K562 (cell line): ENCODE measurements around the gene TCAP. TPM values are rescaled to one million over a fixed set of nuclear protein-coding genes. Genes with fewer than 3 reads are reported as not detected.

Source experiments
- BCOR ChIP-seq: fragments of 450-650 bp; IDR thresholded peaks from 2 replicates; pipeline ENCODE4 v1.6.1; 2016
- CBX5 ChIP-seq: IDR thresholded peaks from 2 replicates; pipeline ENCODE4 v1.6.1; 2014; ENCODE audit warnings: low read depth, borderline replicate concordance
- DPF2 ChIP-seq: fragments of 450-650 bp; IDR thresholded peaks from 2 replicates; pipeline ENCODE4 v1.6.1; 2016
- FOXK1 ChIP-seq: sonication (generic); formaldehyde crosslinking; IDR thresholded peaks from 2 replicates; pipeline ENCODE4 v1.8.0; 2022; ENCODE audit warnings: missing genetic modification reagents, mild to moderate bottlenecking, borderline replicate concordance
- HDAC3 ChIP-seq: fragments of 450-650 bp; IDR thresholded peaks from 2 replicates; pipeline ENCODE4 v1.6.1; 2018; ENCODE audit warnings: borderline replicate concordance, mild to moderate bottlenecking, moderate library complexity; ENCODE audit not compliant: partially characterized antibody
- HOXB6 ChIP-seq: fragments of 250-450 bp; sonication (Bioruptor Pico); IDR thresholded peaks from 2 replicates; pipeline ENCODE4 v1.5.1; 2022; ENCODE audit warnings: mild to moderate bottlenecking, borderline replicate concordance
- MIER1 ChIP-seq: fragments of 450-650 bp; IDR thresholded peaks from 2 replicates; pipeline ENCODE4 v1.6.1; 2016; ENCODE audit warnings: antibody characterized with exemption, mild to moderate bottlenecking, low read depth
- NR2F6 ChIP-seq: fragments of 450-650 bp; formaldehyde crosslinking; IDR thresholded peaks from 2 replicates; pipeline ENCODE4 v1.4.0; 2020; ENCODE audit warnings: mild to moderate bottlenecking
- ZFP1 ChIP-seq: fragments of 450-650 bp; formaldehyde crosslinking; IDR thresholded peaks from 2 replicates; pipeline ENCODE4 v1.4.0; 2020; ENCODE audit warnings: mild to moderate bottlenecking, mixed read lengths
- ZNF133 ChIP-seq: fragments of 250-450 bp; sonication (Bioruptor Pico); IDR thresholded peaks from 2 replicates; pipeline ENCODE4 v1.4.0; 2020; ENCODE audit warnings: mild to moderate bottlenecking
- ZNF146 ChIP-seq: IDR thresholded peaks from one replicate; pipeline ENCODE4 v1.6.1; 2018; ENCODE audit warnings: missing compliant biosample characterization; ENCODE audit not compliant: unreplicated experiment
- ZNF444 ChIP-seq: fragments of 250-450 bp; sonication (Bioruptor Pico); IDR thresholded peaks from 2 replicates; pipeline ENCODE4 v1.4.0; 2020; ENCODE audit warnings: mild to moderate bottlenecking, moderate library complexity
- ZNF766 ChIP-seq: fragments of 200-800 bp; sonication (Bioruptor generic); conservative IDR thresholded peaks from 2 replicates; pipeline ENCODE4 v1.6.1; 2016; ENCODE audit warnings: missing genetic modification characterization, missing compliant biosample characterization
- polyA plus RNA-seq, 8 experiments: library from polyadenylated mRNA; depleted of rRNA in 4 of 8; stranded (reverse) in 5 of 8; unstranded in 3 of 8; fragments of >200 nt; fragmentation: Nextera tagmentation in 2 of 8; fragmentation: Illumina TruSeq in 1 of 8; extraction: Ambion mirVana in 2 of 8; extraction: Trizol in 1 of 8; gene quantifications; 2 replicates each; pipeline versions ENCODE4 v1.2.1 to v1.2.3, GENCODE V29; 2011 to 2014; ENCODE audit warnings: inconsistent platforms in 1 of 8, missing spikeins in 1 of 8
- total RNA-seq, 7 experiments: library from RNA; depleted of rRNA in 6 of 7; stranded (reverse); fragments of >200 nt in 6 of 7; fragmentation: Illumina TruSeq in 2 of 7; extraction: Trizol in 2 of 7; gene quantifications; 2 replicates each; pipeline versions ENCODE4 v1.2.1 to v1.2.3, GENCODE V29; 2011 to 2021; ENCODE audit warnings: low replicate concordance in 1 of 7
- TF ChIP-seq, protein P1 (sequence below): sonication (generic); formaldehyde crosslinking; IDR thresholded peaks from 2 replicates; pipeline ENCODE4 v1.8.0; 2022; ENCODE audit warnings: mild to moderate bottlenecking, missing genetic modification reagents
- TF ChIP-seq, protein P2 (sequence below): fragments of 450-650 bp; IDR thresholded peaks from 2 replicates; pipeline ENCODE4 v1.7.0; 2016; ENCODE audit warnings: borderline replicate concordance
- TF ChIP-seq, protein P3 (sequence below): fragments of 250-450 bp; sonication (Bioruptor Pico); IDR thresholded peaks from 2 replicates; pipeline ENCODE4 v1.5.1; 2021; ENCODE audit warnings: mild to moderate bottlenecking
- TF ChIP-seq, protein P4 (sequence below): sonication (generic); formaldehyde crosslinking; IDR thresholded peaks from 2 replicates; pipeline ENCODE4 v1.8.0; 2023; ENCODE audit warnings: missing genetic modification reagents, mild to moderate bottlenecking, borderline replicate concordance

Gene TCAP
- total and polyA plus RNA-seq, 9 of the 15 experiments (the other 6 are each of a cell fraction or from before 2014, with no cell fraction given), result 0.33 to 1.4 (median 0.82) TPM; not detected in 2

DNA sequence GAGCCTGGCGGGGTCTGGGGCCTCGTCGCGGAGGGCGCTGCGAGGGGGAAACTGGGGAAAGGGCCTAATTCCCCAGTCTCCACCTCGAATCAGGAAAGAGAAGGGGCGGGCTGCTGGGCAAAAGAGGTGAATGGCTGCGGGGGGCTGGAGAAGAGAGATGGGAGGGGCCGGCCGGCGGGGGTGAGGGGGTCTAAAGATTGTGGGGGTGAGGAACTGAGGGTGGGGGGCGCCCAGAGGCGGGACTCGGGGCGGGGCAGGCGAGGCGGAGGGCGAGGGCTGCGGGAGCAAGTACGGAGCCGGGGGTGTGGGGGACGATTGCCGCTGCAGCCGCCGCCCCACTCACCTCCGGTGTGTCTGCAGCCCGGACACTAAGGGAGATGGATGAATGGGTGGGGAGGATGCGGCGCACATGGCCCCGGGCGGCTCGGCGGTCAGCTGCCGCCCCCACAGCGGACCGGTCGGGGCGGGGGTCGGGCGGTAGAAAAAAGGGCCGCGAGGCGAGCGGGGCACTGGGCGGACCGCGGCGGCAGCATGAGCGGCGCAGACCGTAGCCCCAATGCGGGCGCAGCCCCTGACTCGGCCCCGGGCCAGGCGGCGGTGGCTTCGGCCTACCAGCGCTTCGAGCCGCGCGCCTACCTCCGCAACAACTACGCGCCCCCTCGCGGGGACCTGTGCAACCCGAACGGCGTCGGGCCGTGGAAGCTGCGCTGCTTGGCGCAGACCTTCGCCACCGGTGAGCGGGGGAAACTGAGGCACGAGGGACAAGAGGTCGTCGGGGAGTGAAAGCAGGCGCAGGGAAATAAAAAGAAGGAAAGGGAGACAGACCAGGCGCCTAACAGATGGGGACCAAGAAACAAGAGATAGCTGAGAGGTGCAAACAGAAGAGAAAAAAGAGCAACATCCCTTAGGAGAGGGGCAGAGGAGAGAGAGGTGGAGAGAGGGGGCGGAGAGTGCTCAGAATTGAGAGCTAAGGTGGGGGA, 3.1 kb downstream of the TCAP start, which contains the start of gene PNMT (continued):
- no peak; the same call in 1 of the 2 replicates for TF ChIP-seq MIER1
- TF ChIP-seq DPF2, result peak; percentile 51; the same call in 1 of the 2 replicates
- no peak for TF ChIP-seq ZNF444 (CRISPR knock-in tag)
- TF ChIP-seq, protein P1, sequence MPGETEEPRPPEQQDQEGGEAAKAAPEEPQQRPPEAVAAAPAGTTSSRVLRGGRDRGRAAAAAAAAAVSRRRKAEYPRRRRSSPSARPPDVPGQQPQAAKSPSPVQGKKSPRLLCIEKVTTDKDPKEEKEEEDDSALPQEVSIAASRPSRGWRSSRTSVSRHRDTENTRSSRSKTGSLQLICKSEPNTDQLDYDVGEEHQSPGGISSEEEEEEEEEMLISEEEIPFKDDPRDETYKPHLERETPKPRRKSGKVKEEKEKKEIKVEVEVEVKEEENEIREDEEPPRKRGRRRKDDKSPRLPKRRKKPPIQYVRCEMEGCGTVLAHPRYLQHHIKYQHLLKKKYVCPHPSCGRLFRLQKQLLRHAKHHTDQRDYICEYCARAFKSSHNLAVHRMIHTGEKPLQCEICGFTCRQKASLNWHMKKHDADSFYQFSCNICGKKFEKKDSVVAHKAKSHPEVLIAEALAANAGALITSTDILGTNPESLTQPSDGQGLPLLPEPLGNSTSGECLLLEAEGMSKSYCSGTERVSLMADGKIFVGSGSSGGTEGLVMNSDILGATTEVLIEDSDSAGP (CRISPR knock-in tag), result no peak
- no peak for TF ChIP-seq ZFP1 (CRISPR knock-in tag)
- TF ChIP-seq FOXK1, result no peak
- peak; percentile 34; the same call in 1 of the 2 replicates for TF ChIP-seq ZNF766 (CRISPR knock-in tag)
- TF ChIP-seq, protein P2, sequence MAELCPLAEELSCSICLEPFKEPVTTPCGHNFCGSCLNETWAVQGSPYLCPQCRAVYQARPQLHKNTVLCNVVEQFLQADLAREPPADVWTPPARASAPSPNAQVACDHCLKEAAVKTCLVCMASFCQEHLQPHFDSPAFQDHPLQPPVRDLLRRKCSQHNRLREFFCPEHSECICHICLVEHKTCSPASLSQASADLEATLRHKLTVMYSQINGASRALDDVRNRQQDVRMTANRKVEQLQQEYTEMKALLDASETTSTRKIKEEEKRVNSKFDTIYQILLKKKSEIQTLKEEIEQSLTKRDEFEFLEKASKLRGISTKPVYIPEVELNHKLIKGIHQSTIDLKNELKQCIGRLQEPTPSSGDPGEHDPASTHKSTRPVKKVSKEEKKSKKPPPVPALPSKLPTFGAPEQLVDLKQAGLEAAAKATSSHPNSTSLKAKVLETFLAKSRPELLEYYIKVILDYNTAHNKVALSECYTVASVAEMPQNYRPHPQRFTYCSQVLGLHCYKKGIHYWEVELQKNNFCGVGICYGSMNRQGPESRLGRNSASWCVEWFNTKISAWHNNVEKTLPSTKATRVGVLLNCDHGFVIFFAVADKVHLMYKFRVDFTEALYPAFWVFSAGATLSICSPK, result 0 out of 2 replicates have a peak, but pooled peaks have one; percentile 46
- no peak for TF ChIP-seq ZNF133 (CRISPR knock-in tag)
- no peak for TF ChIP-seq CBX5
- TF ChIP-seq, protein P3, sequence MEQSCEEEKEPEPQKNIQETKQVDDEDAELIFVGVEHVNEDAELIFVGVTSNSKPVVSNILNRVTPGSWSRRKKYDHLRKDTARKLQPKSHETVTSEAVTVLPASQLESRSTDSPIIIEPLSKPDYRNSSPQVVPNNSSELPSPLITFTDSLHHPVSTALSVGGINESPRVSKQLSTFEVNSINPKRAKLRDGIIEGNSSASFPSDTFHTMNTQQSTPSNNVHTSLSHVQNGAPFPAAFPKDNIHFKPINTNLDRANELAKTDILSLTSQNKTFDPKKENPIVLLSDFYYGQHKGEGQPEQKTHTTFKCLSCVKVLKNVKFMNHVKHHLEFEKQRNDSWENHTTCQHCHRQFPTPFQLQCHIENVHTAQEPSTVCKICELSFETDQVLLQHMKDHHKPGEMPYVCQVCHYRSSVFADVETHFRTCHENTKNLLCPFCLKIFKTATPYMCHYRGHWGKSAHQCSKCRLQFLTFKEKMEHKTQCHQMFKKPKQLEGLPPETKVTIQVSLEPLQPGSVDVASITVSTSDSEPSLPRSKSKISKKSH (CRISPR knock-in tag), result no peak
- peak; percentile 99 for TF ChIP-seq BCOR
- TF ChIP-seq ZNF146, result no peak
- no peak for TF ChIP-seq NR2F6 (CRISPR knock-in tag)
- TF ChIP-seq HDAC3, result no peak
- TF ChIP-seq HOXB6 (CRISPR knock-in tag), result no peak
- TF ChIP-seq, protein P4, sequence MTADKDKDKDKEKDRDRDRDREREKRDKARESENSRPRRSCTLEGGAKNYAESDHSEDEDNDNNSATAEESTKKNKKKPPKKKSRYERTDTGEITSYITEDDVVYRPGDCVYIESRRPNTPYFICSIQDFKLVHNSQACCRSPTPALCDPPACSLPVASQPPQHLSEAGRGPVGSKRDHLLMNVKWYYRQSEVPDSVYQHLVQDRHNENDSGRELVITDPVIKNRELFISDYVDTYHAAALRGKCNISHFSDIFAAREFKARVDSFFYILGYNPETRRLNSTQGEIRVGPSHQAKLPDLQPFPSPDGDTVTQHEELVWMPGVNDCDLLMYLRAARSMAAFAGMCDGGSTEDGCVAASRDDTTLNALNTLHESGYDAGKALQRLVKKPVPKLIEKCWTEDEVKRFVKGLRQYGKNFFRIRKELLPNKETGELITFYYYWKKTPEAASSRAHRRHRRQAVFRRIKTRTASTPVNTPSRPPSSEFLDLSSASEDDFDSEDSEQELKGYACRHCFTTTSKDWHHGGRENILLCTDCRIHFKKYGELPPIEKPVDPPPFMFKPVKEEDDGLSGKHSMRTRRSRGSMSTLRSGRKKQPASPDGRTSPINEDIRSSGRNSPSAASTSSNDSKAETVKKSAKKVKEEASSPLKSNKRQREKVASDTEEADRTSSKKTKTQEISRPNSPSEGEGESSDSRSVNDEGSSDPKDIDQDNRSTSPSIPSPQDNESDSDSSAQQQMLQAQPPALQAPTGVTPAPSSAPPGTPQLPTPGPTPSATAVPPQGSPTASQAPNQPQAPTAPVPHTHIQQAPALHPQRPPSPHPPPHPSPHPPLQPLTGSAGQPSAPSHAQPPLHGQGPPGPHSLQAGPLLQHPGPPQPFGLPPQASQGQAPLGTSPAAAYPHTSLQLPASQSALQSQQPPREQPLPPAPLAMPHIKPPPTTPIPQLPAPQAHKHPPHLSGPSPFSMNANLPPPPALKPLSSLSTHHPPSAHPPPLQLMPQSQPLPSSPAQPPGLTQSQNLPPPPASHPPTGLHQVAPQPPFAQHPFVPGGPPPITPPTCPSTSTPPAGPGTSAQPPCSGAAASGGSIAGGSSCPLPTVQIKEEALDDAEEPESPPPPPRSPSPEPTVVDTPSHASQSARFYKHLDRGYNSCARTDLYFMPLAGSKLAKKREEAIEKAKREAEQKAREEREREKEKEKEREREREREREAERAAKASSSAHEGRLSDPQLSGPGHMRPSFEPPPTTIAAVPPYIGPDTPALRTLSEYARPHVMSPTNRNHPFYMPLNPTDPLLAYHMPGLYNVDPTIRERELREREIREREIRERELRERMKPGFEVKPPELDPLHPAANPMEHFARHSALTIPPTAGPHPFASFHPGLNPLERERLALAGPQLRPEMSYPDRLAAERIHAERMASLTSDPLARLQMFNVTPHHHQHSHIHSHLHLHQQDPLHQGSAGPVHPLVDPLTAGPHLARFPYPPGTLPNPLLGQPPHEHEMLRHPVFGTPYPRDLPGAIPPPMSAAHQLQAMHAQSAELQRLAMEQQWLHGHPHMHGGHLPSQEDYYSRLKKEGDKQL (CRISPR knock-in tag), result no peak
